Neural progenitor cell (in vitro differentiated cells): ENCODE data around the gene OSCAR. TPM values are rescaled to one million over a fixed set of nuclear protein-coding genes. Genes with fewer than 3 reads are reported as not detected.
A peak's percentile ranks its signal among the peaks of the same experiment; 100 is the strongest.

Experiments used
- DNase-seq: peaks from one replicate; pipeline ENCODE4 v3.0.0-alpha.2; 2016; ENCODE audit warnings: low spot score
- H2AFZ ChIP-seq: fragments of 200-600 bp; sonication (generic); replicated peaks from 2 replicates; pipeline ENCODE4 v1.6.1; 2016; ENCODE audit warnings: antibody characterized with exemption
- H3F3A ChIP-seq: fragments of 200-600 bp; sonication (generic); 2 replicates; pipeline ENCODE4 v1.6.1; 2016; ENCODE audit warnings: antibody characterized with exemption, low read depth
- H3K27ac ChIP-seq: fragments of 200-600 bp; sonication (generic); 2 replicates; pipeline ENCODE4 v1.5.1; 2016; ENCODE audit warnings: mild to moderate bottlenecking
- H3K27me3 ChIP-seq: fragments of 200-600 bp; sonication (generic); 2 replicates; pipeline ENCODE4 v1.6.1; 2016; ENCODE audit warnings: mild to moderate bottlenecking, moderate library complexity
- H3K36me3 ChIP-seq: fragments of 200-600 bp; sonication (generic); 2 replicates; pipeline ENCODE4 v1.5.1; 2016
- H3K4me1 ChIP-seq: fragments of 200-600 bp; sonication (generic); 2 replicates; pipeline ENCODE4 v1.6.1; 2016; ENCODE audit warnings: mixed run types
- H3K4me2 ChIP-seq: fragments of 200-600 bp; sonication (generic); 2 replicates; pipeline ENCODE4 v1.6.1; 2016
- H3K4me3 ChIP-seq: fragments of 200-600 bp; sonication (generic); 2 replicates; pipeline ENCODE4 v1.5.1; 2016
- H3K79me2 ChIP-seq: fragments of 200-600 bp; sonication (generic); 2 replicates; pipeline ENCODE4 v1.6.1; 2016; ENCODE audit warnings: low read depth
- H3K9ac ChIP-seq: fragments of 200-600 bp; sonication (generic); 2 replicates; pipeline ENCODE4 v1.6.1; 2016
- H3K9me3 ChIP-seq: fragments of 200-600 bp; sonication (generic); 2 replicates; pipeline ENCODE4 v1.5.1; 2016; ENCODE audit warnings: low read depth
- H4K20me1 ChIP-seq: fragments of 200-600 bp; sonication (generic); 2 replicates; pipeline ENCODE4 v1.6.1; 2016; ENCODE audit warnings: low read depth
- H3K27ac Mint-ChIP-seq: 3 replicates; pipeline ENCODE4 v1.8.0; 2021; ENCODE audit warnings: mixed read lengths
- H3K27me3 Mint-ChIP-seq: 2 replicates; pipeline ENCODE4 v1.8.0; 2022; ENCODE audit warnings: low read depth, mild to moderate bottlenecking, inconsistent platforms, moderate library complexity, mixed read lengths; ENCODE audit not compliant: insufficient read depth
- H3K36me3 Mint-ChIP-seq: 3 replicates; pipeline ENCODE4 v1.8.0; 2021; ENCODE audit warnings: mixed read lengths
- H3K4me1 Mint-ChIP-seq: 3 replicates; pipeline ENCODE4 v1.8.0; 2021; ENCODE audit warnings: mixed read lengths
- H3K4me3 Mint-ChIP-seq: 3 replicates; pipeline ENCODE4 v1.8.0; 2021; ENCODE audit warnings: mild to moderate bottlenecking, moderate library complexity, mixed read lengths
- H3K9me3 Mint-ChIP-seq: 3 replicates; pipeline ENCODE4 v1.8.0; 2020; ENCODE audit warnings: mixed read lengths
- EZH2 ChIP-seq: fragments of 200-600 bp; sonication (generic); IDR thresholded peaks from 2 replicates; pipeline ENCODE4 v1.6.1; 2017; ENCODE audit warnings: antibody characterized with exemption, mild to moderate bottlenecking, moderate library complexity
- EZH2phosphoT487 ChIP-seq: fragments of 200-600 bp; sonication (generic); IDR thresholded peaks from 2 replicates; pipeline ENCODE4 v1.6.1; 2017; ENCODE audit warnings: antibody characterized with exemption
- total RNA-seq: library from RNA; depleted of rRNA; stranded (reverse); fragments of >200 nt; gene quantifications from 2 replicates; pipeline ENCODE4 v1.2.3, GENCODE V29; 2015; ENCODE audit warnings: low replicate concordance
- TF ChIP-seq, protein P1 (sequence below): fragments of 200-600 bp; sonication (generic); IDR thresholded peaks from 2 replicates; pipeline ENCODE4 v1.5.1; 2017; ENCODE audit warnings: antibody characterized with exemption, mild to moderate bottlenecking

Gene OSCAR
- total RNA-seq, 1 donor from 2014 or later = not detected

GRCh38 chr19:54114340-54115108 is 13.9 kb upstream of the OSCAR start:
- no peaks in the 10 kb centered on the region for H3K36me3 ChIP-seq
- peaks cover 23% of the 10 kb centered on the region for H3K79me2 ChIP-seq
- peaks cover 5% of the 10 kb centered on the region for H3K4me1 ChIP-seq
- no peaks in the 10 kb centered on the region for H3K9me3 Mint-ChIP-seq
- peaks cover 25% of the 10 kb centered on the region for H3K4me1 Mint-ChIP-seq
- H3K9ac ChIP-seq = peak overlapping the region; percentile 83
- H3K4me3 Mint-ChIP-seq = peak overlapping the region; percentile 97
- peak; percentile 29 for DNase-seq
- H4K20me1 ChIP-seq = peaks cover 13% of the 10 kb centered on the region
- H3F3A ChIP-seq = peaks cover 5% of the 10 kb centered on the region
- no peak for TF ChIP-seq EZH2phosphoT487
- no peak for TF ChIP-seq EZH2
- TF ChIP-seq, protein P1, sequence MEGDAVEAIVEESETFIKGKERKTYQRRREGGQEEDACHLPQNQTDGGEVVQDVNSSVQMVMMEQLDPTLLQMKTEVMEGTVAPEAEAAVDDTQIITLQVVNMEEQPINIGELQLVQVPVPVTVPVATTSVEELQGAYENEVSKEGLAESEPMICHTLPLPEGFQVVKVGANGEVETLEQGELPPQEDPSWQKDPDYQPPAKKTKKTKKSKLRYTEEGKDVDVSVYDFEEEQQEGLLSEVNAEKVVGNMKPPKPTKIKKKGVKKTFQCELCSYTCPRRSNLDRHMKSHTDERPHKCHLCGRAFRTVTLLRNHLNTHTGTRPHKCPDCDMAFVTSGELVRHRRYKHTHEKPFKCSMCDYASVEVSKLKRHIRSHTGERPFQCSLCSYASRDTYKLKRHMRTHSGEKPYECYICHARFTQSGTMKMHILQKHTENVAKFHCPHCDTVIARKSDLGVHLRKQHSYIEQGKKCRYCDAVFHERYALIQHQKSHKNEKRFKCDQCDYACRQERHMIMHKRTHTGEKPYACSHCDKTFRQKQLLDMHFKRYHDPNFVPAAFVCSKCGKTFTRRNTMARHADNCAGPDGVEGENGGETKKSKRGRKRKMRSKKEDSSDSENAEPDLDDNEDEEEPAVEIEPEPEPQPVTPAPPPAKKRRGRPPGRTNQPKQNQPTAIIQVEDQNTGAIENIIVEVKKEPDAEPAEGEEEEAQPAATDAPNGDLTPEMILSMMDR = no peak
- peak overlapping the region; percentile 95 for H2AFZ ChIP-seq
- H3K4me3 ChIP-seq = peak overlapping the region; percentile 75
- H3K27me3 ChIP-seq = no peaks in the 10 kb centered on the region
- H3K27me3 Mint-ChIP-seq = peaks cover 12% of the 10 kb centered on the region
- no peaks in the 10 kb centered on the region for H3K9me3 ChIP-seq
- H3K27ac Mint-ChIP-seq = peak overlapping the region; percentile 46
- no peak overlapping the region for H3K27ac ChIP-seq
- H3K4me2 ChIP-seq = peak overlapping the region; percentile 90
- H3K36me3 Mint-ChIP-seq = peaks cover 15% of the 10 kb centered on the region

DNA sequence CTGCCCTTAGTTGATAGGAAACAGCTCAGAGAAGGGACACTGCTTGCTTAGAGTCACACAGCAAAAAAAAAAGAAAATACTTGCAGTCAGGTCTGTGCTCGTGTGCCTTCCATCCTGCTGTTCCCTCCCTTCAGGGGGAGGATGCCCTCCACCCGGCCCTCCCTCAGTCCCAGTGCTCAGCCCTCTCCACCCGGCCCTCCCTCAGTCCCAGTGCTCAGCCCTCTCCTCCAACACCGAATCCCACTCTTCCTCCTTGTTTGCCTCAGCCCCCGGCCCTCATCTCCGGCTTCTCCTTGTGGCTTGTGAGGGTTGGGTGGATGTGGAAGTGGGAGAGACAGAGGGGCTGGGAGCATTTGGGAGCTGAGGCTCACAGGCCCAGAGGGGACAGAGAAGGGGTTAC is 9.0 kb upstream of the OSCAR start:
- peaks cover 7% of the 10 kb centered on the region for H3K79me2 ChIP-seq
- no peaks in the 10 kb centered on the region for H3K27me3 ChIP-seq
- peaks cover 5% of the 10 kb centered on the region for H3F3A ChIP-seq
- TF ChIP-seq, protein P1 = no peak
- TF ChIP-seq EZH2phosphoT487 = no peak
- H3K36me3 Mint-ChIP-seq = peaks cover 21% of the 10 kb centered on the region
- H2AFZ ChIP-seq = no peak overlapping the region
- no peak overlapping the region for H3K4me2 ChIP-seq
- no peak overlapping the region for H3K27ac Mint-ChIP-seq
- H3K9ac ChIP-seq = no peak overlapping the region
- DNase-seq = no peak
- H3K9me3 ChIP-seq = no peaks in the 10 kb centered on the region
- no peaks in the 10 kb centered on the region for H3K36me3 ChIP-seq
- H3K4me3 Mint-ChIP-seq = no peak overlapping the region
- peaks cover 6% of the 10 kb centered on the region for H3K27me3 Mint-ChIP-seq
- no peak overlapping the region for H3K27ac ChIP-seq
- no peak overlapping the region for H3K4me3 ChIP-seq
- H3K4me1 ChIP-seq = no peaks in the 10 kb centered on the region
- no peaks in the 10 kb centered on the region for H3K9me3 Mint-ChIP-seq
- H4K20me1 ChIP-seq = peaks cover 6% of the 10 kb centered on the region
- peaks cover 10% of the 10 kb centered on the region for H3K4me1 Mint-ChIP-seq

- H3K36me3 ChIP-seq = no peaks in the 10 kb centered on the region
- peaks cover 21% of the 10 kb centered on the region for H3K36me3 Mint-ChIP-seq
- no peak overlapping the region for H2AFZ ChIP-seq
Measured at GRCh38 chr19:54108496-54108895, 7.9 kb upstream of the OSCAR start.

More at GRCh38 chr19:54108496-54108895, 7.9 kb upstream of the OSCAR start:
- Histone ChIP-seq H3K4me1 (no peaks in the 10 kb centered on the region), H4K20me1 (peaks cover 6% of the 10 kb centered on the region), H3F3A (peaks cover 5% of the 10 kb centered on the region), H3K9me3 (no peaks in the 10 kb centered on the region), H3K27me3 (no peaks in the 10 kb centered on the region), H3K79me2 (peaks cover 16% of the 10 kb centered on the region), H3K4me3 (no peak overlapping the region), H3K27ac (no peak overlapping the region), H3K4me2 (no peak overlapping the region), H3K9ac (no peak overlapping the region)
- TF ChIP-seq EZH2 = no peak
- TF ChIP-seq EZH2phosphoT487 = no peak
- TF ChIP-seq, protein P1 = no peak
- DNase-seq = no peak
- Mint-ChIP-seq H3K27ac (no peak overlapping the region), H3K4me1 (peaks cover 6% of the 10 kb centered on the region), H3K27me3 (peaks cover 4% of the 10 kb centered on the region), H3K4me3 (no peak overlapping the region), H3K9me3 (no peaks in the 10 kb centered on the region)
